K562 (cell line): ENCODE results near the gene CHPF. TPM values are rescaled to one million over a fixed set of nuclear protein-coding genes. Genes with fewer than 3 reads are reported as not detected.
A peak's percentile ranks its signal among the peaks of the same experiment; 100 is the strongest.

Source experiments
- ADNP ChIP-seq: fragments of 200-800 bp; sonication (Bioruptor generic); IDR thresholded peaks from 2 replicates; pipeline ENCODE4 v1.6.1; 2016; ENCODE audit warnings: missing genetic modification characterization, missing compliant biosample characterization
- ATF1 ChIP-seq, 2 experiments: fragments of 450-650 bp in 1 of 2; IDR thresholded peaks; 2 replicates each; pipeline ENCODE4 v1.6.1; 2016; ENCODE audit warnings: missing compliant biosample characterization in 1 of 2, missing genetic modification characterization in 1 of 2
- ATF3 ChIP-seq, 2 experiments: fragments of 450-650 bp in 1 of 2; sonication (generic) in 1 of 2; formaldehyde crosslinking in 1 of 2; IDR thresholded peaks in 1 of 2; conservative IDR thresholded peaks in 1 of 2; 2 replicates each; pipeline versions ENCODE4 v1.6.1 to v1.8.1; 2016 to 2023; ENCODE audit warnings: mild to moderate bottlenecking in 2 of 2, moderate library complexity in 2 of 2, inconsistent platforms in 1 of 2, missing genetic modification reagents in 1 of 2
- BRD4 ChIP-seq: fragments of 200-600 bp; sonication (generic); IDR thresholded peaks from 2 replicates; pipeline ENCODE4 v1.6.1; 2017; ENCODE audit warnings: inconsistent platforms
- ELF4 ChIP-seq: fragments of 450-650 bp; formaldehyde crosslinking; IDR thresholded peaks from 2 replicates; pipeline ENCODE4 v1.4.0; 2022; ENCODE audit warnings: missing genetic modification characterization
- EZH2 ChIP-seq: IDR thresholded peaks from 2 replicates; pipeline ENCODE4 v1.6.1; 2012; ENCODE audit warnings: low read depth, mild to moderate bottlenecking, inconsistent platforms, low read length, borderline replicate concordance
- HOXB6 ChIP-seq: fragments of 250-450 bp; sonication (Bioruptor Pico); IDR thresholded peaks from 2 replicates; pipeline ENCODE4 v1.5.1; 2022; ENCODE audit warnings: mild to moderate bottlenecking, borderline replicate concordance
- KDM1A ChIP-seq, 2 experiments: fragments of 450-650 bp; IDR thresholded peaks; 2 replicates each; pipeline ENCODE4 v1.6.1; 2016; ENCODE audit warnings: mild to moderate bottlenecking in 2 of 2
- MTA3 ChIP-seq: fragments of 450-650 bp; formaldehyde crosslinking; IDR thresholded peaks from 2 replicates; pipeline ENCODE4 v1.6.1; 2017; ENCODE audit warnings: mild to moderate bottlenecking, borderline replicate concordance
- SRSF1 ChIP-seq: fragments of 200-400 bp; formaldehyde crosslinking; IDR thresholded peaks from 2 replicates; pipeline ENCODE4 v1.6.1; 2017; ENCODE audit warnings: mild to moderate bottlenecking, low read depth, low read length, moderate library complexity
- TBP ChIP-seq: optimal IDR thresholded peaks from 2 replicates; pipeline ENCODE3; 2011; ENCODE audit warnings: low read depth, low read length, improper control_type of control experiment
- TCF3 ChIP-seq: sonication (generic); formaldehyde crosslinking; IDR thresholded peaks from 2 replicates; pipeline ENCODE4 v1.4.0; 2020; ENCODE audit warnings: mild to moderate bottlenecking, missing genetic modification reagents
- THAP7 ChIP-seq: fragments of 250-450 bp; sonication (Bioruptor Pico); IDR thresholded peaks from 2 replicates; pipeline ENCODE4 v1.5.0; 2021
- ZBTB8A ChIP-seq: fragments of 450-650 bp; IDR thresholded peaks from 2 replicates; pipeline ENCODE4 v1.6.1; 2018; ENCODE audit warnings: mild to moderate bottlenecking, moderate library complexity; ENCODE audit not compliant: partially characterized antibody
- ZNF280A ChIP-seq: fragments of 450-650 bp; IDR thresholded peaks from 2 replicates; pipeline ENCODE4 v1.6.1; 2018; ENCODE audit warnings: mild to moderate bottlenecking, low read depth; ENCODE audit not compliant: partially characterized antibody
- ZNF512 ChIP-seq: IDR thresholded peaks from 2 replicates; pipeline ENCODE4 v1.6.1; 2016; ENCODE audit warnings: missing genetic modification characterization, missing compliant biosample characterization
- ZNF695 ChIP-seq: fragments of 450-650 bp; formaldehyde crosslinking; IDR thresholded peaks from 2 replicates; pipeline ENCODE4 v1.4.0; 2020; ENCODE audit warnings: mild to moderate bottlenecking, moderate library complexity
- polyA plus RNA-seq, 8 experiments: library from polyadenylated mRNA; depleted of rRNA in 4 of 8; stranded (reverse) in 5 of 8; unstranded in 3 of 8; fragments of >200 nt; fragmentation: Nextera tagmentation in 2 of 8; fragmentation: Illumina TruSeq in 1 of 8; extraction: Ambion mirVana in 2 of 8; extraction: Trizol in 1 of 8; gene quantifications; 2 replicates each; pipeline versions ENCODE4 v1.2.1 to v1.2.3, GENCODE V29; 2011 to 2014; ENCODE audit warnings: inconsistent platforms in 1 of 8, missing spikeins in 1 of 8
- total RNA-seq, 7 experiments: library from RNA; depleted of rRNA in 6 of 7; stranded (reverse); fragments of >200 nt in 6 of 7; fragmentation: Illumina TruSeq in 2 of 7; extraction: Trizol in 2 of 7; gene quantifications; 2 replicates each; pipeline versions ENCODE4 v1.2.1 to v1.2.3, GENCODE V29; 2011 to 2021; ENCODE audit warnings: low replicate concordance in 1 of 7

The CHPF gene
- total and polyA plus RNA-seq, 9 of the 15 experiments (the other 6 are each of a cell fraction or from before 2014, with no cell fraction given), result 0.15 to 57.2 (median 7.9) TPM

GRCh38 chr2:219573166-219573565 lies 29.6 kb upstream of the CHPF start (continued):
- TF ChIP-seq ZNF512 (tag) (no peak), ZBTB8A (no peak), ZNF695 (CRISPR knock-in tag) (no peak), ELF4 (CRISPR knock-in tag) (no peak), ATF3 (IDR thresholded peaks at IDR 0.05) (no peak), ATF3 (CRISPR knock-in tag; conservative IDR thresholded peaks at IDR 0.05) (no peak), THAP7 (CRISPR knock-in tag) (no peak), ZNF280A (no peak), ADNP (tag) (peak; percentile 69; the same call in 1 of the 2 replicates), TBP (no peak), ATF1 (CRISPR knock-in tag; IDR thresholded peaks at IDR 0.05) (no peak), ATF1 (tag; IDR thresholded peaks at IDR 0.05) (no peak), KDM1A (IDR thresholded peaks at IDR 0.05) (peak in 1 of 2 experiments; percentile 12; a peak in 1 of 4 replicates), EZH2 (no peak), MTA3 (no peak), BRD4 (no peak), SRSF1 (no peak), HOXB6 (CRISPR knock-in tag) (no peak), TCF3 (CRISPR knock-in tag) (no peak)
